K562 (cell line): ENCODE measurements around the gene CAMSAP2.

Experiments
- EZH2 ChIP-seq: IDR thresholded peaks from 2 replicates; pipeline ENCODE4 v1.6.1; 2012; ENCODE audit warnings: low read depth, mild to moderate bottlenecking, inconsistent platforms, low read length, borderline replicate concordance
- HMBOX1 ChIP-seq: sonication (generic); IDR thresholded peaks from 2 replicates; pipeline ENCODE4 v1.6.1; 2016
- IRF2 ChIP-seq: sonication (generic); formaldehyde crosslinking; IDR thresholded peaks from 2 replicates; pipeline ENCODE4 v1.8.1; 2022; ENCODE audit warnings: mild to moderate bottlenecking, missing genetic modification reagents
- JUND ChIP-seq, 2 experiments: IDR thresholded peaks; 2 replicates in 1 of 2; 3 replicates in 1 of 2; pipeline ENCODE4 v1.6.1; 2011; ENCODE audit warnings: borderline replicate concordance in 2 of 2, low read depth in 2 of 2, low read length in 2 of 2, improper control_type of control experiment in 1 of 2, missing biosample characterization in 1 of 2, missing genetic modification characterization in 1 of 2, missing genetic modification reagents in 1 of 2

- 0 out of 2 replicates have a peak, but pooled peaks have one; percentile 13 for TF ChIP-seq HMBOX1
- TF ChIP-seq IRF2: no peak
- no peak for TF ChIP-seq EZH2
- no peak for TF ChIP-seq JUND (IDR thresholded peaks at IDR 0.05; ENCODE audit: borderline replicate concordance, low read depth, low read length)
- TF ChIP-seq JUND (tag; IDR thresholded peaks at IDR 0.05; ENCODE audit: borderline replicate concordance, low read depth, low read length): no peak
These were observed 124.2 kb downstream of the CAMSAP2 start for GRCh38 chr1:200862713-200863415.
